Stimulated activated CD8-positive, alpha-beta memory T cell treated with anti-CD3 and anti-CD28 coated beads, Interleukin-12 subunit alpha, Interleukin-12 subunit beta, amount 100 ng/mL, for 1 hour (primary cell): ENCODE results near the gene BAZ2B.
"Not testable (repeated sequence)": the region's sequence is repeated elsewhere in the genome, so short reads cannot be mapped to it uniquely, and the experiment has no call there.

Source experiments
- DNase-seq: peaks from one replicate; pipeline ENCODE4 v3.0.0-alpha.2; 2020; ENCODE audit warnings: low read depth

Gene BAZ2B

GRCh38 chr2:159535261-159535660 lies 81.1 kb downstream of the BAZ2B start:
- not testable (repeated sequence) for DNase-seq

GRCh38 chr2:159531475-159531874 lies 84.9 kb downstream of the BAZ2B start:
- DNase-seq: no peak

GRCh38 chr2:159526433-159526832 lies 89.9 kb downstream of the BAZ2B start:
- DNase-seq: no peak

GRCh38 chr2:159525012-159525411 lies 91.3 kb downstream of the BAZ2B start:
- no peak for DNase-seq

GRCh38 chr2:159521272-159521671 lies 95.1 kb downstream of the BAZ2B start:
- DNase-seq: no peak

GRCh38 chr2:159518321-159519005 lies 97.9 kb downstream of the BAZ2B start:
- no peak for DNase-seq

- DNase-seq: no peak
Measured at GRCh38 chr2:159516241-159516758, 100.0 kb downstream of the BAZ2B start.

- no peak for DNase-seq
Measured at GRCh38 chr2:159515441-159515840, 100.9 kb downstream of the BAZ2B start.

- DNase-seq: no peak
Measured at GRCh38 chr2:159513745-159514144, 102.6 kb downstream of the BAZ2B start.

- no peak for DNase-seq
Measured at GRCh38 chr2:159508140-159508539, 108.2 kb downstream of the BAZ2B start.

GRCh38 chr2:159506764-159507440 lies 109.4 kb downstream of the BAZ2B start:
- no peak for DNase-seq

- no peak for DNase-seq
Measured at GRCh38 chr2:159506202-159506601, 110.1 kb downstream of the BAZ2B start.

GRCh38 chr2:159505196-159505595 lies 111.2 kb downstream of the BAZ2B start:
- no peak for DNase-seq

GRCh38 chr2:159501743-159502142 lies 114.6 kb downstream of the BAZ2B start:
- DNase-seq: no peak

GRCh38 chr2:159497847-159498246 lies 118.5 kb downstream of the BAZ2B start:
- no peak for DNase-seq

- DNase-seq: no peak
Measured at GRCh38 chr2:159497256-159497655, 119.1 kb downstream of the BAZ2B start.

GRCh38 chr2:159489476-159489875 lies 126.9 kb downstream of the BAZ2B start:
- no peak for DNase-seq

- no peak for DNase-seq
Measured at GRCh38 chr2:159484532-159484931, 131.8 kb downstream of the BAZ2B start.

- no peak for DNase-seq
Measured at GRCh38 chr2:159476329-159476728, 140.0 kb downstream of the BAZ2B start.

GRCh38 chr2:159475793-159476192 lies 140.6 kb downstream of the BAZ2B start:
- no peak for DNase-seq

GRCh38 chr2:159471340-159471739 lies 145.0 kb downstream of the BAZ2B start:
- DNase-seq: no peak

GRCh38 chr2:159468257-159468656 lies 148.1 kb downstream of the BAZ2B start:
- no peak for DNase-seq

- no peak for DNase-seq
Measured at GRCh38 chr2:159462961-159463360, 153.4 kb downstream of the BAZ2B start.
